SK-N-SH (cell line): ENCODE data around the gene TUBB2B. TPM values are rescaled to one million over a fixed set of nuclear protein-coding genes. Genes with fewer than 3 reads are reported as not detected.

ENCODE experiments used
- CTCF ChIA-PET: fragments of 300-600, 350-600 bp; formaldehyde crosslinking; extraction: SDS; loops from one replicate; lab custom pipeline; 2021; lab: Yijun Ruan, JAX
- POLR2A ChIA-PET: fragments of 350-600 bp; sonication (Branson Sonifier 250); formaldehyde crosslinking; extraction: SDS; loops from one replicate; lab custom pipeline; 2020; ENCODE audit warnings: antibody characterized with exemption, inconsistent platforms; lab: Yijun Ruan, JAX
- DNase-seq: peaks from one replicate; pipeline ENCODE4 v3.0.0; 2012
- H2AFZ ChIP-seq: fragments of 200-600 bp; sonication (generic); 2 replicates; pipeline ENCODE4 v1.8.1; 2016; ENCODE audit warnings: antibody characterized with exemption, mild to moderate bottlenecking, low read depth
- H3F3A ChIP-seq: fragments of 200-600 bp; sonication (generic); replicated peaks from 2 replicates; pipeline ENCODE3; 2016; ENCODE audit warnings: antibody characterized with exemption, mild to moderate bottlenecking; ENCODE audit not compliant: insufficient read depth
- H3K27ac ChIP-seq, 2 experiments: fragments of 200-500 bp in 1 of 2; fragments of 200-600 bp in 1 of 2; sonication (Bioruptor generic) in 1 of 2; sonication (generic), shearing (Covaris generic) in 1 of 2; 2 replicates each; pipeline versions ENCODE4 v1.5.1 to v1.6.1; 2014 to 2016; ENCODE audit warnings: low read depth in 2 of 2, inconsistent platforms in 1 of 2, low read length in 1 of 2, mild to moderate bottlenecking in 1 of 2, mixed read lengths in 1 of 2
- H3K27me3 ChIP-seq: fragments of 200-600 bp; sonication (generic), shearing (Covaris generic); 2 replicates; pipeline ENCODE4 v1.6.1; 2016; ENCODE audit warnings: mixed run types; ENCODE audit not compliant: insufficient read depth
- H3K36me3 ChIP-seq, 2 experiments: fragments of 200-500 bp in 1 of 2; fragments of 200-600 bp in 1 of 2; sonication (Bioruptor generic) in 1 of 2; sonication (generic) in 1 of 2; replicated peaks in 1 of 2; 2 replicates each; pipeline versions ENCODE3 to v1.5.1; 2014 to 2016; ENCODE audit warnings: low read length in 1 of 2, mild to moderate bottlenecking in 1 of 2; ENCODE audit not compliant: insufficient read depth in 2 of 2, control insufficient read depth in 1 of 2
- H3K4me1 ChIP-seq, 2 experiments: fragments of 200-500 bp in 1 of 2; fragments of 200-600 bp in 1 of 2; sonication (Bioruptor generic) in 1 of 2; sonication (generic), shearing (Covaris generic) in 1 of 2; 2 replicates each; pipeline versions ENCODE4 v1.5.1 to v1.6.1; 2014 to 2016; ENCODE audit warnings: low read depth in 1 of 2, low read length in 1 of 2, mixed run types in 1 of 2; ENCODE audit not compliant: insufficient read depth in 2 of 2, control insufficient read depth in 1 of 2
- H3K4me2 ChIP-seq: fragments of 200-600 bp; sonication (generic), shearing (Covaris generic); 2 replicates; pipeline ENCODE4 v1.6.1; 2017; ENCODE audit warnings: mixed run types
- H3K4me3 ChIP-seq, 2 experiments: fragments of 200-500 bp in 1 of 2; fragments of 200-600 bp in 1 of 2; sonication (Bioruptor generic) in 1 of 2; sonication (generic), shearing (Covaris generic) in 1 of 2; 2 replicates each; pipeline versions ENCODE4 v1.5.1 to v1.8.1; 2014 to 2016; ENCODE audit warnings: low read depth in 2 of 2, inconsistent platforms in 1 of 2, low read length in 1 of 2, mild to moderate bottlenecking in 1 of 2, mixed read lengths in 1 of 2, moderate library complexity in 1 of 2
- H3K79me2 ChIP-seq: fragments of 200-600 bp; sonication (generic); 2 replicates; pipeline ENCODE4 v1.8.1; 2017; ENCODE audit warnings: mild to moderate bottlenecking; ENCODE audit not compliant: insufficient read depth
- H3K9ac ChIP-seq: fragments of 200-600 bp; sonication (generic); 2 replicates; pipeline ENCODE4 v1.6.1; 2017; ENCODE audit warnings: mixed run types
- H3K9me2 ChIP-seq: fragments of 200-600 bp; sonication (generic); 2 replicates; pipeline ENCODE4 v1.6.1; 2017; ENCODE audit warnings: mixed run types
- H3K9me3 ChIP-seq: fragments of 200-600 bp; sonication (generic); 2 replicates; pipeline ENCODE4 v1.6.1; 2017; ENCODE audit warnings: mixed run types, mild to moderate bottlenecking, moderate library complexity
- H4K20me1 ChIP-seq: fragments of 200-600 bp; sonication (generic); 2 replicates; pipeline ENCODE4 v1.6.1; 2017; ENCODE audit warnings: mild to moderate bottlenecking, mixed run types; ENCODE audit not compliant: insufficient read depth
- ELF1 ChIP-seq: IDR thresholded peaks from 2 replicates; pipeline ENCODE4 v1.4.0; 2012
- EP300 ChIP-seq, 2 experiments: IDR thresholded peaks; 2 replicates each; pipeline versions ENCODE4 v1.4.0 to v1.6.1; 2012; ENCODE audit warnings: borderline replicate concordance in 1 of 2, low read depth in 1 of 2, low read length in 1 of 2
- EZH2phosphoT487 ChIP-seq: fragments of 200-600 bp; sonication (generic); IDR thresholded peaks from 2 replicates; pipeline ENCODE4 v1.6.1; 2017; ENCODE audit warnings: low read depth, mixed run types, mild to moderate bottlenecking, antibody characterized with exemption, moderate library complexity, borderline replicate concordance
- FOSL2 ChIP-seq: IDR thresholded peaks from 2 replicates; pipeline ENCODE4 v1.4.0; 2012; ENCODE audit warnings: low read depth, mild to moderate bottlenecking, moderate library complexity, borderline replicate concordance
- FOXM1 ChIP-seq: IDR thresholded peaks from 2 replicates; pipeline ENCODE4 v1.4.0; 2012; ENCODE audit warnings: low read depth, mild to moderate bottlenecking
- GABPA ChIP-seq: IDR thresholded peaks from 2 replicates; pipeline ENCODE4 v1.4.0; 2012; ENCODE audit warnings: low read depth, mild to moderate bottlenecking
- NFIC ChIP-seq: IDR thresholded peaks from 2 replicates; pipeline ENCODE4 v1.4.0; 2012; ENCODE audit warnings: borderline replicate concordance
- POLR2AphosphoS5 ChIP-seq: IDR thresholded peaks from 2 replicates; pipeline ENCODE4 v1.6.1; 2012; ENCODE audit warnings: low read depth, low read length
- RAD21 ChIP-seq: IDR thresholded peaks from 2 replicates; pipeline ENCODE4 v1.6.1; 2012; ENCODE audit warnings: mild to moderate bottlenecking, low read length
- RCOR1 ChIP-seq: fragments of 150-350 bp; IDR thresholded peaks from 2 replicates; pipeline ENCODE4 v1.6.1; 2017; ENCODE audit warnings: antibody characterized with exemption, low read length
- RFX5 ChIP-seq: IDR thresholded peaks from 2 replicates; pipeline ENCODE4 v1.6.1; 2012; ENCODE audit warnings: mild to moderate bottlenecking, improper control_type of control experiment, low read length
- SMC3 ChIP-seq: IDR thresholded peaks from 2 replicates; pipeline ENCODE4 v1.6.1; 2012; ENCODE audit warnings: low read depth, low read length, improper control_type of control experiment
- TAF1 ChIP-seq: IDR thresholded peaks from 2 replicates; pipeline ENCODE4 v1.6.1; 2012; ENCODE audit warnings: low read depth, mild to moderate bottlenecking, low read length, moderate library complexity, borderline replicate concordance
- YY1 ChIP-seq: IDR thresholded peaks from 2 replicates; pipeline ENCODE4 v1.4.0; 2012; ENCODE audit warnings: low read depth, mild to moderate bottlenecking
- WGBS: methylation state at CpG from one replicate; pipeline ENCODE4 v1.1.6; 2017; ENCODE audit warnings: low lambda C conversion rate; 5-methylcytosine and 5-hydroxymethylcytosine counted together
- polyA plus RNA-seq, 3 experiments: library from polyadenylated mRNA; depleted of rRNA; stranded (reverse); fragments of >200 nt; gene quantifications; 2 replicates each; pipeline ENCODE4 v1.2.3, GENCODE V29; 2012
- TF ChIP-seq, protein P1 (sequence below): fragments of 200-600 bp; sonication (generic); IDR thresholded peaks from 2 replicates; pipeline ENCODE4 v1.6.1; 2017; ENCODE audit warnings: antibody characterized with exemption, mild to moderate bottlenecking, moderate library complexity
- TF ChIP-seq, protein P2 (sequence below): IDR thresholded peaks from 2 replicates; pipeline ENCODE4 v1.4.0; 2012; ENCODE audit warnings: low read depth
- TF ChIP-seq, protein P3 (sequence below): IDR thresholded peaks from 2 replicates; pipeline ENCODE4 v1.4.0; 2012; ENCODE audit warnings: low read depth, borderline replicate concordance
- TF ChIP-seq, protein P4 (sequence below): IDR thresholded peaks from 2 replicates; pipeline ENCODE4 v1.4.0; 2012; ENCODE audit warnings: low read depth, borderline replicate concordance

TUBB2B gene
- polyA plus RNA-seq, 1 of the 3 experiments (the other 2 are of a cell fraction): 162 TPM

DNA sequence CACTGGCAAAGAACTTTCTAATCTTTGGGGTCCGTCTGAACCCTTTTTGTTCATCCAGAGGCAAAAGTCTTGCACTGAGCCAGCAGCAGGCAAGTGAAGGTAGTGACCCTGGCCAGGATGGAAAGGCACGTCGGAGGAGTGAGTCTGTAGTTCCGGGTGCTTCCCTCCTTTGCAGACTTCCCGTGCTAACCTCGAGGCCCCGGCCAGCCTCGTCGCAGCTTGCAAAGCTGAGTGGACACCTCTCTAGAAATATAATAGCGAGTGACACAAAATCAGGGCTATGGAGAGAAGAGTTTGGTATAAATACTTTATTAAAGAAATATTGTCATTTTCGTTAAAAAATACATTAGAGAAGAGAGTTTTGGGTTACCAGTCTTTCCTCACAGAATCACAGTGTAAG lies 41.2 kb upstream of the TUBB2B start:
- H3K79me2 ChIP-seq: peaks cover 23% of the 10 kb centered on the region; the same call in 1 of the 2 replicates
- no peaks in the 10 kb centered on the region for H3K9me3 ChIP-seq
- H3K4me3 ChIP-seq: no peak overlapping the region
- ChIA-PET POLR2A (no interaction called here), CTCF (no interaction called here)
- H3K27me3 ChIP-seq: no peaks in the 10 kb centered on the region
- no peaks in the 10 kb centered on the region for H3F3A ChIP-seq
- no peaks in the 10 kb centered on the region for H4K20me1 ChIP-seq
- H3K36me3 ChIP-seq: peaks cover 8 to 65% of the 10 kb centered on the region in 2 experiments
- no peak overlapping the region for H3K27ac ChIP-seq
- no peak overlapping the region for H2AFZ ChIP-seq
- H3K4me1 ChIP-seq: no peaks in the 10 kb centered on the region; a peak in 1 of 4 replicates
- H3K9ac ChIP-seq: no peak overlapping the region
- H3K9me2 ChIP-seq: no peaks in the 10 kb centered on the region
- 93% methylated on average over 9 of the region's 11 CpGs for WGBS
- TF ChIP-seq FOXM1 (no peak), NFIC (no peak), EZH2phosphoT487 (no peak), EP300 (IDR thresholded peaks at IDR 0.05; ENCODE audit: borderline replicate concordance in 1 of 2, low read depth in 1 of 2, low read length in 1 of 2) (no peak), GABPA (no peak), SMC3 (no peak), TAF1 (no peak), FOSL2 (no peak), ELF1 (no peak), RFX5 (no peak), YY1 (no peak), RAD21 (no peak)
- TF ChIP-seq, protein P1, sequence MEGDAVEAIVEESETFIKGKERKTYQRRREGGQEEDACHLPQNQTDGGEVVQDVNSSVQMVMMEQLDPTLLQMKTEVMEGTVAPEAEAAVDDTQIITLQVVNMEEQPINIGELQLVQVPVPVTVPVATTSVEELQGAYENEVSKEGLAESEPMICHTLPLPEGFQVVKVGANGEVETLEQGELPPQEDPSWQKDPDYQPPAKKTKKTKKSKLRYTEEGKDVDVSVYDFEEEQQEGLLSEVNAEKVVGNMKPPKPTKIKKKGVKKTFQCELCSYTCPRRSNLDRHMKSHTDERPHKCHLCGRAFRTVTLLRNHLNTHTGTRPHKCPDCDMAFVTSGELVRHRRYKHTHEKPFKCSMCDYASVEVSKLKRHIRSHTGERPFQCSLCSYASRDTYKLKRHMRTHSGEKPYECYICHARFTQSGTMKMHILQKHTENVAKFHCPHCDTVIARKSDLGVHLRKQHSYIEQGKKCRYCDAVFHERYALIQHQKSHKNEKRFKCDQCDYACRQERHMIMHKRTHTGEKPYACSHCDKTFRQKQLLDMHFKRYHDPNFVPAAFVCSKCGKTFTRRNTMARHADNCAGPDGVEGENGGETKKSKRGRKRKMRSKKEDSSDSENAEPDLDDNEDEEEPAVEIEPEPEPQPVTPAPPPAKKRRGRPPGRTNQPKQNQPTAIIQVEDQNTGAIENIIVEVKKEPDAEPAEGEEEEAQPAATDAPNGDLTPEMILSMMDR: no peak
- TF ChIP-seq, protein P2, sequence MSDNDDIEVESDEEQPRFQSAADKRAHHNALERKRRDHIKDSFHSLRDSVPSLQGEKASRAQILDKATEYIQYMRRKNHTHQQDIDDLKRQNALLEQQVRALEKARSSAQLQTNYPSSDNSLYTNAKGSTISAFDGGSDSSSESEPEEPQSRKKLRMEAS: no peak
- TF ChIP-seq, protein P3, sequence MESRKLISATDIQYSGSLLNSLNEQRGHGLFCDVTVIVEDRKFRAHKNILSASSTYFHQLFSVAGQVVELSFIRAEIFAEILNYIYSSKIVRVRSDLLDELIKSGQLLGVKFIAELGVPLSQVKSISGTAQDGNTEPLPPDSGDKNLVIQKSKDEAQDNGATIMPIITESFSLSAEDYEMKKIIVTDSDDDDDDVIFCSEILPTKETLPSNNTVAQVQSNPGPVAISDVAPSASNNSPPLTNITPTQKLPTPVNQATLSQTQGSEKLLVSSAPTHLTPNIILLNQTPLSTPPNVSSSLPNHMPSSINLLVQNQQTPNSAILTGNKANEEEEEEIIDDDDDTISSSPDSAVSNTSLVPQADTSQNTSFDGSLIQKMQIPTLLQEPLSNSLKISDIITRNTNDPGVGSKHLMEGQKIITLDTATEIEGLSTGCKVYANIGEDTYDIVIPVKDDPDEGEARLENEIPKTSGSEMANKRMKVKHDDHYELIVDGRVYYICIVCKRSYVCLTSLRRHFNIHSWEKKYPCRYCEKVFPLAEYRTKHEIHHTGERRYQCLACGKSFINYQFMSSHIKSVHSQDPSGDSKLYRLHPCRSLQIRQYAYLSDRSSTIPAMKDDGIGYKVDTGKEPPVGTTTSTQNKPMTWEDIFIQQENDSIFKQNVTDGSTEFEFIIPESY: no peak
- TF ChIP-seq, all 33 proteins: peak for 0
- H3K4me2 ChIP-seq: no peak overlapping the region
- no peak for DNase-seq

DNA sequence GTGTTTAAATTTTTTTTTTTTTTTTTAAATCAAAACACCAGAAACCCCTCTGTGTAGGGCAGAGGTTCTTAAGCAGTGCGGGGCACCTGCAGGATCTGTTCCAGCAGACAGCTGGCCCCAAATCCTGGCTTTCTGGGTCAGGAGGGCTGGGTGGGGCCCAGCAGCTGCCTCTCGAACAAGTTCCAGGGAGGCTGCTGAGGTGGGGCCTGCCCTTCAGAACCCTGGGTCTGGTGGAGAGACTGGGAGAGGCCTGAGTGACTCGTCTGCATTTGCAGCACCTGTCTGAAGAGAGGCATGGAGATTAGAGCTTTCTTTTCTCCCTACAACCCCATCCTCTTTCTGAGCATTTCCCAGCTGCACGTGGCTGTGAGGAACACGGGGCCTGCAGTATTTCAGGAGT lies 39.7 kb upstream of the TUBB2B start:
- Histone ChIP-seq H3K9me2 (no peaks in the 10 kb centered on the region), H3K36me3 (peaks cover 8 to 63% of the 10 kb centered on the region in 2 experiments), H2AFZ (no peak overlapping the region), H3K4me1 (peaks cover 0 to 4% of the 10 kb centered on the region in 2 experiments; a peak in 1 of 4 replicates), H3K27ac (no peak overlapping the region), H3K79me2 (peaks cover 31% of the 10 kb centered on the region; the same call in 1 of the 2 replicates), H4K20me1 (peaks cover 6% of the 10 kb centered on the region), H3F3A (no peaks in the 10 kb centered on the region), H3K9me3 (no peaks in the 10 kb centered on the region), H3K4me3 (no peak overlapping the region), H3K9ac (no peak overlapping the region), H3K4me2 (no peak overlapping the region), H3K27me3 (no peaks in the 10 kb centered on the region)
- no peak for DNase-seq
- ChIA-PET CTCF (interaction anchor here (1.3 kb wide), 1 partner anchor 13 kb away, joined by 5 read pairs; no protein-coding TSS in a partner anchor), POLR2A (no interaction called here)
- 78% methylated on average over 4 of the region's 5 CpGs for WGBS
- no peak for TF ChIP-seq POLR2AphosphoS5
- TF ChIP-seq FOSL2: no peak
- no peak for TF ChIP-seq RCOR1
- TF ChIP-seq, protein P4, sequence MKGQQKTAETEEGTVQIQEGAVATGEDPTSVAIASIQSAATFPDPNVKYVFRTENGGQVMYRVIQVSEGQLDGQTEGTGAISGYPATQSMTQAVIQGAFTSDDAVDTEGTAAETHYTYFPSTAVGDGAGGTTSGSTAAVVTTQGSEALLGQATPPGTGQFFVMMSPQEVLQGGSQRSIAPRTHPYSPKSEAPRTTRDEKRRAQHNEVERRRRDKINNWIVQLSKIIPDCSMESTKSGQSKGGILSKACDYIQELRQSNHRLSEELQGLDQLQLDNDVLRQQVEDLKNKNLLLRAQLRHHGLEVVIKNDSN: no peak
